ENCODE measurements around the gene SLC27A5.
"Not testable (repeated sequence)": the region's sequence is repeated elsewhere in the genome, so short reads cannot be mapped to it uniquely, and the experiment has no call there.

Gene SLC27A5

DNA sequence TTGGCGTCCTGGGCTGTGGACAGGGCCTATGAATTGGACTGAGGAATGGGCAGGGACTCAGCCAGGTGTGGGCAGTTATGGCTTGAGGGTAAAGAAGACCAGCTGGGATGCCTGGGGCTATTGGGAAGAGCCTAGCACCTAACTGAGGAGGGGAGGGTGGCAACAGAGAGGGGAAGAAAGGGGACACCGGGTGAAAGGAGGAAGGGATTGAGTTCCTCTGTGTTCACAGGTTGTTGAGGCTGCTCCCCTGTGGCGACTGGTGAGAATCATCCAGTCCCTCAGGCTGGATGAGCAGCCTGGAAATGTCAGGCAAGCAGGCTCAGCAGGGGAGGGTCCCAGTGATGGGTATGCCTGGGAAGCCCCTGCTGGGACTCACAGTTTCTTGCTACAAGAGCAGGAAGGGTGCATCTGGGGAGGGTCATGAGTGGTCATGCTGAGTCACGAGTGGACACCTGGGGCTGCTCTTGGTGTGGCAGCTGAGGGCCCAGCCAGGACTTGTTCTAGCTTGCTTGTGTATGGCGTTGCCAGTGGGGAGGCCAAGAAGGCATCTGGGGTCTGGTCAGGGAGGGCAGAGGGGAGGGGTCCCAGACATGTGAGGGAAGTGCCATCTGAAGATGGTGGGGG is 43.5 kb downstream of the SLC27A5 start:
- DNase-seq (ENCODE audit: low read depth in 2 of 2), result no peak

DNA sequence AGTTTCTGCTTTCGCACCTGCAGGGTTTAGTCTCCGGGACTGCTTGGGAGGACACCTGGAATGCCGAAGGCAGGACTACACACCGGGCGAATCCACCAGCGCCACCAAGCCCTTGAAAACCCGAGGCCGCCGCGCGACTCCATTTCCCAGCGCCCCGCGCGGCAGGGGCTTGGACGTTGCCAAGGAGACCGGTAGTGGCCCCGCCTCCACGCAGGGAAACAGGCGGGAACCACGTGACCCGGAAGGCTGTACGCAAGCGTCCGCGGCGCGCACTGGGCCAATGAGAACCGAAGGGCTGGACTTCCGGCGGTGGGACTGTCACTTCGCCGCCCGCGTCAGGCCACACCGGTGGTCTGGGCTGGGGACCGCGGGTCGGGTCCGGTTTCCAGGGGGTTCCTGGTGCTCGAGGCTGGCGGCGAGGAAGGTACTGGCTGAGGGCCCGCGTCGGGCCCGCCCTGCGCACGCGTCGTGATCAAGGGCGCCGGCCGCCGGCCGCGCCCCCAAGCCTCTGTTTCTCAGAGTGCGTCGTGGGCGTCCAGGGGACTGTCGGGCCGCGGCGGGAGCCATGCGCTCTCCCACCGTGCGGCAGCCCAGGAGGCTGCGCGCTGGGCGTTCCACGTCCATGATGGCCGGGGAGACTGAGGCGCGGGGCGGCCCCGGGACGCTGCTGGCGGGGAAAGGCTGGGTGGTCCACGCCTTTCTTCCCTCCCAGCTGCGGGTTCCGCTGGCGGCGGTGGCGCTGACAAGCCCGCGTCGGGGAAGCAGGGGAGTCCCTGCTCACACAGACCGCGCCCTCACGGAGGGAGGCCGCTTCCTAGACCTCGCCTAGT is 44.8 kb downstream of the SLC27A5 start, which contains the start of gene ZNF324:
Gene ZNF324, plus strand, starts transcription at position 321 of the 830 bp plus-strand sequence. CDS start 2,106 bp downstream, outside the sequence.
- DNase-seq (ENCODE audit: low read depth in 2 of 2), result peak; percentile 95 to 96

- no peak for DNase-seq (ENCODE audit: low read depth in 2 of 2)
Observed at GRCh38 chr19:58466089-58466759, 45.6 kb downstream of the SLC27A5 start.

DNA sequence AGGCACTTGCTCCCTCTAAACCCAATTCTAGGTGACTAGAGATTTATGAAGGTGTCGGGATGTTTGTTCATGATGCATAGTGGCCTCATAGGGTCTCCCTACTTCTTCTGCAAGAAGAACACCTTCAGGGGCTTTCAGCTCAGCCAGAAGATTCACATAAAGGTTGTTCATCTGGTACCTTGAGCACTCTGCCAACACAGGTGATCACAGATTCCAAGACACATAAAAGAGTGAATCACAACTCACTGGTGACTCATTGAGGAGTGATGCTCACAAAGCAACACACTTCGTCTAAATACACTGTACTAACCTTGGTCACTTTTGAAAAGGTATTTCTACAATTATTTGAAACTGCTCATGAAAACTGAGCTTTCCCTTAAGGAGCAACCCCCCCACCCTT is 51.8 kb downstream of the SLC27A5 start:
- DNase-seq (ENCODE audit: low read depth in 2 of 2), result no peak

DNA sequence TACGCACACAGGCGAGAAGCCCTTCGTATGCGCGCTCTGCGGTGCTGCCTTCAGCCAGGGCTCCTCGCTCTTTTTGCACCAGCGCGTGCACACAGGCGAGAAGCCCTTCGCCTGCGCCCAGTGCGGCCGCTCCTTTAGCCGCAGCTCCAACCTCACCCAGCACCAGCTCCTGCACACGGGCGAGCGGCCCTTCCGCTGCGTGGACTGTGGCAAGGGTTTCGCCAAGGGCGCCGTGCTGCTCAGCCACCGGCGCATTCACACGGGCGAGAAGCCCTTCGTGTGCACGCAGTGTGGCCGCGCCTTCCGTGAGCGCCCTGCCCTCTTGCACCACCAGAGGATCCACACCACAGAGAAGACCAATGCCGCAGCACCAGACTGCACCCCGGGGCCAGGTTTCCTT is 55.7 kb downstream of the SLC27A5 start:
- no peak for DNase-seq (ENCODE audit: low read depth in 2 of 2)

DNA sequence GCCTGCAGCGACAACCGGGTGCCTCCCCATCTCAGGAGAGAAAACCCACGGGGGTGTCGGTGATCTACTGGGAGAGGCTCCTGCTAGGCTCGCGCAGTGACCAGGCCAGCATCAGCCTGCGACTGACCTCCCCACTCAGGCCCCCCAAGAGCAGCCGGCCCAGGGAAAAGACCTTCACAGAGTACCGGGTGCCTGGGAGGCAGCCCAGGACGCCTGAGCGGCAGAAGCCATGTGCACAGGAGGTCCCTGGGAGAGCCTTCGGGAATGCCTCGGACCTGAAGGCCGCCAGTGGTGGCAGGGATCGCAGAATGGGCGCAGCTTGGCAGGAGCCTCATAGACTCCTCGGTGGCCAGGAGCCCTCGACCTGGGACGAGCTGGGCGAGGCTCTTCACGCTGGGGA is 56.5 kb downstream of the SLC27A5 start:
- no peak for DNase-seq (ENCODE audit: low read depth in 2 of 2)

GRCh38 chr19:58453743-58454142 is 58.0 kb downstream of the SLC27A5 start:
- no peak for DNase-seq (ENCODE audit: low read depth in 2 of 2)

DNA sequence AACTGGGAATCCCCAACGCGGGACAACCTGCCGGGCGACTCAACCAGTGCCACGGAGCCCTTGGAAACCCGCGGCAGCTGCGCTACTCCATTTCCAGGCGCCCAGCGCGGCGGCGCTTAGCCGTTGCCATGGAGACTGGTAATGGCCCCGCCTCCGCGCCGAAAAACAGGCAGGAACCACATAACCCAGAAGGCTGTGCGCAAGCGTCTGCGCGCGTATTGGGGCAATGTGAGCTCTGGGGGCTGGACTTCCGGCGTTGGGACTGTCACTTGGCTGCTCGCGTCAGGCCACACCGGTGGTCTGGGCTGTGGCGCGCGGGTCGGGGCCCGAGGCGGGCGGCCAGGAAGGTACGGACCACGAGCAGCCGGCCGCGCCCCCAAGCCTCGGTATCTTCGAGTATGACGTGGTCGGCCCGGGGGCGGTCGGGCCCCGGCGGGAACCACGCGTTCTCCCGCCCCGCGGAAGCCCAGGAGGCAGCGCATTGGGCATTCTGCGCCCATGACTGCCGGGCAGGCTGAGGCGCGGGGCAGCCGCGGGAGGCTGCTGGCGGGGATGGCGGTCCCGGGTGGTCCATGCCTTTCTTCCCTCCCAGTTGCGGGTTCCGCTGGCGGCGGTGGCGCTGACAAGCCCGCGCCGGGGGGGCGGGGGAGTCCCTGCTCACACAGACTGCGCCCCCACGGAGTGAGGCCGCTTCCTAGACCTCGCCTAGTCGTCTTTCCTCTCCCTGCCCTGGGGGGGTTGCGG is 60.3 kb downstream of the SLC27A5 start, which contains the start of gene ZNF324B:
Gene ZNF324B, plus strand, starts transcription at position 265 of the 744 bp plus-strand sequence. CDS start 2,080 bp downstream, outside the sequence.
- peak; percentile 89 to 94 for DNase-seq (ENCODE audit: low read depth in 2 of 2)

DNA sequence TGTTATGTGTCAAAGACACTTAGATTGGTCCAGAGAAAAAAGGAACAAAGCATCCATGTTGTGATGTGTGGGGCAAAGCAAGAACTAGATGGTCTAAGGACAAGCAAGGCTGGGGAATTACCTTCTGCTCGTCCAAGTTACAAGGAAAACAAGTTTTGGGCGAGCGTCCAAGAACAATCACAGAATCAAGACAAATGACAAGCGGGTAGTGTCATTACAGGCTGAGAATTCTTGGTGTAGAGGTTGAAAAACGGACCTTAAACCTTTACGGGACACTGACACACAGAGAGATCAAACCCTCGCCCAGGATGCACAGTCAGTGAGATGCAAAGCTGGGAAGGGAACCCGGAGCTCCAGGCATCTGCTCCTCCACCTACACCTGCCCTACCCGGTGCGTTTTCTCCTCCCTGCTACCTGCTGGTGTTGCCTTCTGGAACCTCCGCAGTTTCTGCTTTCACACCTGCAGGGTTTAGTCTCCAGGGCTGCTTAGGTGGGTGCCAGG is 60.9 kb downstream of the SLC27A5 start:
- no peak for DNase-seq (ENCODE audit: low read depth in 2 of 2)

DNA sequence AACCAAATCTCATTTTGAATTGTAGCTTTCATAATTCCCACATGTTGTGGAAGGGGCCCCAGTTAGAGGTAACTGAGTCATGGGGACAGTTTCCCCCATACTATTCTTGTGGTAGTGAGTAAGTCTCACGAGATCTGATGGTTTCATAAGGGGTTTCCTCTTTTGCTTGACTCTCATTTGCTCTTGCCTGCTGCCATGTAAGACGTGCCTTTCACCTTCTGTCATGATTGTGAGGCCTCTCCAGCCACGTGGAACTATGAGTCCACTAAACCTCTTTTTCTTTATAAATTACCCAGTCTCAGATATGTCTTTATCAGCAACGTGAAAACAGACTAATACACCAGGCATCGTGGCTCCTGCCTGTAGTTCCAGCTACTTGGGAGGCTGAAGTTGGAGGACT is 61.8 kb downstream of the SLC27A5 start:
- not testable (repeated sequence) for DNase-seq (ENCODE audit: low read depth in 2 of 2)

DNA sequence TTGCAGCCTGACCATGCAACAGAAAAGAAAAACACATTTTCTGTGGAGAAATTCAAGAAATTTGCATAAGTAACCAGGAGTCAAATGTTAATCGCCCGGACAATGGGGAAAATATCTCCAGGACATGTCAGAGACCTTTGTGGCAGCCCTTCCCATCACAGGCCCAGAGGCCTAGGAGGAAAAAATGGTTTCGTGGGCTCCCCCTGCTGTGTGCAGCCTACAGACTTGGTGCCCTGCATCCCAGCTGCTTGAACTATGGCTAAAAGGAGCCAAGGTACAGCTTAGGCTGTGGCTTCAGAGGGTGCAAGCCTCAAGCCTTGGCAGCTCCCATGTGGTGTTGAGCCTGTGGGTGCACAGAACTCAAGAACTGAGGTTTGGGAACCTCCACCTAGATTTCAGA is 62.9 kb downstream of the SLC27A5 start:
- not testable (repeated sequence) for DNase-seq (ENCODE audit: low read depth in 2 of 2)
